OCI-LY1 (cell line): Measurements from ENCODE around the gene CWC25.

ENCODE experiments used
- EZH2 ChIP-seq: fragments of 200-600 bp; sonication (generic), shearing (Covaris generic); IDR thresholded peaks from 2 replicates; pipeline ENCODE4 v1.8.0; 2017; ENCODE audit warnings: borderline replicate concordance, mixed run types, mild to moderate bottlenecking, antibody characterized with exemption, low read length, moderate library complexity, mixed read lengths
- TF ChIP-seq, protein P1 (sequence below): fragments of 200-600 bp; sonication (generic), shearing (Covaris generic); IDR thresholded peaks from 2 replicates; pipeline ENCODE4 v1.5.1; 2017; ENCODE audit warnings: mild to moderate bottlenecking, antibody characterized with exemption, low read length, moderate library complexity, mixed read lengths

DNA sequence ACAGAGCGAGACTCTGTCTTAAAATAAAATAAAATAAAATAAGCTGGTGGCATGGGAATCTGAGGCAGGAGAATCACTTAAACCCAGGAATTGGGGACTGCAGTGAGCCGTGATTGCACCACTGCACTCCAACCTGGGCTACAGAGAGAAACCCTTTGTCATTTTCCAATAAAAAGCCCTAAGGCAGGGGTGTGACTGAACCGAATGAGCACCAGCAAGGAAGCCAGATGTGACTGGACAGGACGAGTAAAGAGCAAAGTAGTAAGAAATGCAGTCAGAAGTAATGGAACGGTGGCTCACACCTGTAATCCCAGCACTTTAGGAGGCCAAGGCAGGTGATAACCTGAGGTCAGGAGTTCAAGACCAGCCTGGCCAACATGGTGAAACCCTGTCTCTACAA lies 32.1 kb upstream of the CWC25 start:
- TF ChIP-seq EZH2 = no peak
- TF ChIP-seq, protein P1, sequence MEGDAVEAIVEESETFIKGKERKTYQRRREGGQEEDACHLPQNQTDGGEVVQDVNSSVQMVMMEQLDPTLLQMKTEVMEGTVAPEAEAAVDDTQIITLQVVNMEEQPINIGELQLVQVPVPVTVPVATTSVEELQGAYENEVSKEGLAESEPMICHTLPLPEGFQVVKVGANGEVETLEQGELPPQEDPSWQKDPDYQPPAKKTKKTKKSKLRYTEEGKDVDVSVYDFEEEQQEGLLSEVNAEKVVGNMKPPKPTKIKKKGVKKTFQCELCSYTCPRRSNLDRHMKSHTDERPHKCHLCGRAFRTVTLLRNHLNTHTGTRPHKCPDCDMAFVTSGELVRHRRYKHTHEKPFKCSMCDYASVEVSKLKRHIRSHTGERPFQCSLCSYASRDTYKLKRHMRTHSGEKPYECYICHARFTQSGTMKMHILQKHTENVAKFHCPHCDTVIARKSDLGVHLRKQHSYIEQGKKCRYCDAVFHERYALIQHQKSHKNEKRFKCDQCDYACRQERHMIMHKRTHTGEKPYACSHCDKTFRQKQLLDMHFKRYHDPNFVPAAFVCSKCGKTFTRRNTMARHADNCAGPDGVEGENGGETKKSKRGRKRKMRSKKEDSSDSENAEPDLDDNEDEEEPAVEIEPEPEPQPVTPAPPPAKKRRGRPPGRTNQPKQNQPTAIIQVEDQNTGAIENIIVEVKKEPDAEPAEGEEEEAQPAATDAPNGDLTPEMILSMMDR = no peak
